Naive thymus-derived CD4-positive, alpha-beta T cell (primary cell): ENCODE data around the gene RNF208. TPM values are rescaled to one million over a fixed set of nuclear protein-coding genes. Genes with fewer than 3 reads are reported as not detected.
A peak's percentile ranks its signal among the peaks of the same experiment; 100 is the strongest.

Experiments used
- ATAC-seq: fragments of 150-1000 bp; cut with Tn5 transposase; 2 replicates; pipeline ENCODE4 v1.10.0; 2021; ENCODE audit warnings: mild to moderate bottlenecking, moderate library complexity
- CTCF ChIA-PET: fragments of 350-600 bp; sonication (Branson Sonifier 250); formaldehyde crosslinking; loops from one replicate; lab custom pipeline; 2021; ENCODE audit warnings: antibody characterized with exemption; lab: Charles Lee
- POLR2A ChIA-PET: fragments of 350-600 bp; sonication (Branson Sonifier 250); formaldehyde crosslinking; loops from one replicate; lab custom pipeline; 2021; ENCODE audit warnings: antibody characterized with exemption, inconsistent platforms; lab: Charles Lee
- DNase-seq, 9 donors: peaks; one replicate each; pipeline versions ENCODE4 v3.0.0 to v3.0.0-alpha.2; 2020 to 2022; ENCODE audit warnings: mixed read lengths in 1 of 9
- H3K27ac ChIP-seq: one replicate; pipeline ENCODE4 v1.7.0; 2013; ENCODE audit warnings: mild to moderate bottlenecking, low read depth, low read length, moderate library complexity
- H3K27me3 ChIP-seq, 2 donors: one replicate each; pipeline ENCODE4 v1.7.0; 2013; ENCODE audit warnings: low read length in 2 of 2, mild to moderate bottlenecking in 2 of 2, moderate library complexity in 2 of 2; ENCODE audit not compliant: control insufficient read depth in 2 of 2, insufficient read depth in 2 of 2
- H3K36me3 ChIP-seq, 3 experiments: 1 replicate in 2 of 3; 2 replicates in 1 of 3; pipeline ENCODE4 v1.7.0; 2013; ENCODE audit warnings: low read length in 3 of 3, mild to moderate bottlenecking in 3 of 3, moderate library complexity in 1 of 3; ENCODE audit not compliant: insufficient read depth in 3 of 3, control insufficient read depth in 2 of 3
- H3K4me1 ChIP-seq, 2 donors: one replicate each; pipeline ENCODE4 v1.7.0; 2013; ENCODE audit warnings: low read length in 2 of 2, mild to moderate bottlenecking in 2 of 2, moderate library complexity in 1 of 2; ENCODE audit not compliant: control insufficient read depth in 2 of 2, insufficient read depth in 2 of 2
- H3K4me3 ChIP-seq: 2 replicates; pipeline ENCODE4 v1.7.0; 2013; ENCODE audit warnings: mild to moderate bottlenecking, low read length
- H3K9me3 ChIP-seq, 3 experiments: 1 replicate in 2 of 3; 2 replicates in 1 of 3; pipeline ENCODE4 v1.7.0; 2013; ENCODE audit warnings: low read length in 3 of 3; ENCODE audit not compliant: control insufficient read depth in 2 of 3
- H3K27ac Mint-ChIP-seq, 9 donors: one replicate each; pipeline ENCODE4 v1.8.0; 2020 to 2022; ENCODE audit warnings: mixed read lengths in 9 of 9, mild to moderate bottlenecking in 8 of 9, moderate library complexity in 5 of 9, inconsistent platforms in 2 of 9
- H3K27me3 Mint-ChIP-seq, 5 donors: one replicate each; pipeline ENCODE4 v1.8.0; 2021 to 2022; ENCODE audit warnings: mixed read lengths in 5 of 5, mild to moderate bottlenecking in 1 of 5
- H3K36me3 Mint-ChIP-seq, 5 donors: one replicate each; pipeline ENCODE4 v1.8.0; 2020 to 2022; ENCODE audit warnings: mixed read lengths in 5 of 5, mild to moderate bottlenecking in 3 of 5, inconsistent platforms in 1 of 5
- H3K4me1 Mint-ChIP-seq, 7 donors: one replicate each; pipeline ENCODE4 v1.8.0; 2020 to 2022; ENCODE audit warnings: mixed read lengths in 7 of 7, mild to moderate bottlenecking in 3 of 7, inconsistent platforms in 1 of 7
- H3K4me3 Mint-ChIP-seq, 10 donors: one replicate each; pipeline ENCODE4 v1.8.0; 2020 to 2022; ENCODE audit warnings: mild to moderate bottlenecking in 10 of 10, mixed read lengths in 10 of 10, moderate library complexity in 6 of 10, inconsistent platforms in 2 of 10
- H3K9me3 Mint-ChIP-seq, 11 donors: one replicate each; pipeline ENCODE4 v1.8.0; 2020 to 2022; ENCODE audit warnings: mixed read lengths in 11 of 11, mild to moderate bottlenecking in 4 of 11, inconsistent platforms in 1 of 11, moderate library complexity in 1 of 11
- intact Hi-C, 2 donors: fragments of 100-400 bp; cut with micrococcal nuclease; formaldehyde crosslinking; loops; one replicate each; pipeline ENCODE4 v1.15.1; 2023
- polyA plus RNA-seq, 2 donors: library from polyadenylated mRNA; unstranded; fragments of 300-500 nt; fragmentation: Illumina TruSeq; gene quantifications; one replicate each; pipeline ENCODE4 v1.2.3, GENCODE V29; 2021
- total RNA-seq, 6 experiments: library from RNA in 5 of 6; stranded (reverse) in 5 of 6; gene quantifications; 1 replicate in 5 of 6; 2 replicates in 1 of 6; pipeline ENCODE4 v1.2.3 and lab custom pipeline; 2021 to 2026

The RNF208 gene
- total and polyA plus RNA-seq, 7 experiments from 2014 or later, result 0.85 to 4.3 (median 1.2) TPM; not detected in 2

- H3K4me1 ChIP-seq, result no peaks in the 10 kb centered on the region
- Mint-ChIP-seq H3K4me1 (peaks cover 3 to 16% (median 7%) of the 10 kb centered on the region in 7 donors), H3K27ac (no peak overlapping the region), H3K9me3 (no peaks in the 10 kb centered on the region), H3K4me3 (no peak overlapping the region), H3K27me3 (no peaks in the 10 kb centered on the region), H3K36me3 (peaks cover 0 to 16% (median 4%) of the 10 kb centered on the region in 5 donors)
- intact Hi-C loops, result no loop called here
- no peak overlapping the region for H3K4me3 ChIP-seq
- peaks cover 0 to 73% (median 13%) of the 10 kb centered on the region in 3 experiments for H3K36me3 ChIP-seq
- DNase-seq (no peak), ATAC-seq (no peak)
- no peaks in the 10 kb centered on the region for H3K27me3 ChIP-seq
- no peaks in the 10 kb centered on the region for H3K9me3 ChIP-seq
- no peak overlapping the region for H3K27ac ChIP-seq
- POLR2A ChIA-PET, result interaction anchor here (1.0 to 1.7 kb wide), 2 partner anchors 8 to 52 kb away, joined by 3 to 4 read pairs; partner anchors contain the start of genes ANAPC2 and SSNA1
- CTCF ChIA-PET, result no interaction called here
Measured at GRCh38 chr9:137179761-137180160, 42.3 kb downstream of the RNF208 start.

DNA sequence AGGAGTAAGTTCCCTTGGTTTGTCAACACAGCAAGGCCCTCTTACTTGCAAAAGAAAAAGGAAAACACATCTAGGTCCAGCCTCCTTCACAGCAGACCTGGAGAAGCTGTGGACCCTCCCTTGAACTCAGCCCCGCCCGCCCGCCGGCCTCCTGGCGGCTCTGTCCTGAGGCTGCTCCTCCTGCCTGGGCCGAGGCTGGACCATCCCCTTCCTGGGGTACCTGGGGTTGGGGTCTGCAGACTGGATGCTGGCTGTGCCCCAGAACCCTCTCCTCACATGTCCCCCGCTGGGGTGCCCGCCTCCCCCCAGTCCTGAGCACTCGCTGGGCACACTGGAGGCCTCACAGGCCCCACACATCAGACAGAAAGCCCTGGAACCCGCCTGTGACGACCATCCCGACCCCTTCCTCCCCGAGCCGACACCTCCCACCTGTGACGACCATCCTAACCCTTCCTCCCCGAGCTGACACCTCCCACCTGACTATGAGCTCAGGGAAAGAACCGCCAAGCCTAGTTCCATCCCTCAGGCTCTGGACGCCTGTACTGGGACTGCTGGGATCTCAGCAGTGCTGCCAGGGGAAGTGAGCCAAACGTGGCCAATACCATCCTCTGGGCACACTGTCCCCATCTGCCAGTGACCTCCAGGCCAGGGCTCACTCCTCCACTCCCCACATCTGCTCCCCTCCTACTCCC lies 43.0 kb downstream of the RNF208 start:
- H3K27me3 Mint-ChIP-seq, result no peaks in the 10 kb centered on the region
- POLR2A ChIA-PET, result interaction anchor here (1.0 kb wide), 1 partner anchor 9 kb away, joined by 3 read pairs; the partner anchor contains the start of genes ANAPC2 and SSNA1
- intact Hi-C loops, result no loop called here
- H3K4me1 ChIP-seq, result no peaks in the 10 kb centered on the region
- no peaks in the 10 kb centered on the region for H3K9me3 ChIP-seq
- peak overlapping the region in 2 of 9 donors; percentile 9 to 46 for H3K27ac Mint-ChIP-seq
- DNase-seq (no peak), ATAC-seq (no peak)
- CTCF ChIA-PET, result no interaction called here
- H3K4me3 Mint-ChIP-seq, result no peak overlapping the region
- no peaks in the 10 kb centered on the region for H3K9me3 Mint-ChIP-seq
- peaks cover 0 to 10% (median 4%) of the 10 kb centered on the region in 7 donors for H3K4me1 Mint-ChIP-seq
- H3K36me3 ChIP-seq, result peaks cover 0 to 66% (median 10%) of the 10 kb centered on the region in 3 experiments
- H3K27ac ChIP-seq, result no peak overlapping the region
- no peak overlapping the region for H3K4me3 ChIP-seq
- H3K27me3 ChIP-seq, result no peaks in the 10 kb centered on the region
- H3K36me3 Mint-ChIP-seq, result peaks cover 0 to 10% (median 4%) of the 10 kb centered on the region in 5 donors

GRCh38 chr9:137178201-137178938 lies 43.7 kb downstream of the RNF208 start:
- Histone ChIP-seq H3K27me3 (no peaks in the 10 kb centered on the region), H3K4me1 (no peaks in the 10 kb centered on the region), H3K27ac (no peak overlapping the region), H3K36me3 (peaks cover 0 to 59% (median 6%) of the 10 kb centered on the region in 3 experiments), H3K9me3 (no peaks in the 10 kb centered on the region), H3K4me3 (no peak overlapping the region)
- ATAC-seq (no peak), DNase-seq (no peak)
- H3K4me3 Mint-ChIP-seq, result no peak overlapping the region
- H3K4me1 Mint-ChIP-seq, result peaks cover 0 to 12% (median 5%) of the 10 kb centered on the region in 7 donors
- ChIA-PET CTCF (no interaction called here), POLR2A (no interaction called here)
- peaks cover 0 to 2% (median 0%) of the 10 kb centered on the region in 5 donors for H3K27me3 Mint-ChIP-seq
- no peaks in the 10 kb centered on the region for H3K9me3 Mint-ChIP-seq
- no peak overlapping the region for H3K27ac Mint-ChIP-seq
- intact Hi-C loops, result no loop called here
- peaks cover 0 to 9% (median 4%) of the 10 kb centered on the region in 5 donors for H3K36me3 Mint-ChIP-seq

DNA sequence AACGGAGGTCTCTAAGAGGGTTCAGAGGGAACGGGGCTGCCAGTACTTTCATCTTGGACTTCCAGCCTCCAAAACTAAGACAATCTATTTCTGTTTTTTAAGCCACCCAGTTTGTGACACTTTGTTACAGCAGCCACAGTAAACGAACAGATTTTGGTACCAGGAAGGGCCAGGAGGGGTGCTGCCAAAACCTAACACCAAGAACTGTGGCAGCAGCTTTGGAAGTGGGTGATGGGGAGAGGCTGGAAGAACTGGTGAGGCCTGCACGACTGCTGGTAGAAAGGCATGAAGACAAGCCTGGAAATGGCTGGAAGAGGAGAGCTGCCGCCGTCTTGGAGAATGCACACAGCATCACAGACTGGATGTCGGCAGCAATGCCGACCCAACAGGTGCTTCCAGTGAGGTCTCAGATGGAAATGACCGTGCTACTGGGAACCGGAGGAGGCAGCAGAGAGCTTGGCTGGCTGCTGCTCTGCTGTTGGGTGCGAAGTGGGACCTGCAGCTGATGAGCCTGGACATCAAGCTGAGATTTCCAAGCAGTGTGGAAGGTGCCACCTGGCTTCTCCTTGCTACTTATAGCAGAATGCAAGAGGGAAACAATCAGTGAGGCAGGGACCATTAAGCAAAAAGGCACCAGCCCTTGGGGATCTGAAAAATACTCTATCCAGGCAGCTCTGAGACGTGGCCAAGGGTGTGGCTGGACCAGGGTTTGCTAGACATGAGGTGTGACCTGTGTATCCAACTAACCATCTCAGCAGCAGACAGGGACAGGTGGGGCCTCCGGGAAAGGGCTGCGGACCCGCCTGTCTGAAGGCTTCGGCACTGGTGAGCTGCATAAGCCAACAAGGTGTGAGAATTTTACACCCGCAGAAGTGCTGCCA lies 45.5 kb downstream of the RNF208 start:
- Mint-ChIP-seq H3K27me3 (peaks cover 0 to 15% (median under 1%) of the 10 kb centered on the region in 5 donors), H3K27ac (peak overlapping the region in 2 of 9 donors; percentile 33 to 65), H3K4me3 (no peak overlapping the region), H3K4me1 (peaks cover 0 to 16% (median 5%) of the 10 kb centered on the region in 7 donors), H3K36me3 (peaks cover 0 to 7% (median 0%) of the 10 kb centered on the region in 5 donors), H3K9me3 (no peaks in the 10 kb centered on the region)
- no peak overlapping the region for H3K4me3 ChIP-seq
- intact Hi-C loops, result loop anchor here in 1 of 2 donors (1.0 kb wide), 1 partner anchor 51 kb away; the partner anchor contains the start of gene RNF224
- DNase-seq (peak in 1 of 9 donors; percentile 40), ATAC-seq (peak; percentile 63)
- CTCF ChIA-PET, result interaction anchor here (1.0 to 2.0 kb wide), 2 partner anchors 51 to 170 kb away, joined by 5 to 9 read pairs; partner anchors contain the start of gene RNF224
- H3K27me3 ChIP-seq, result no peaks in the 10 kb centered on the region
- POLR2A ChIA-PET, result interaction anchor here (0.8 to 1.4 kb wide), 5 partner anchors 8 to 80 kb away, joined by 3 to 5 read pairs (median 4); partner anchors contain the start of genes RNF224 and TUBB4B
- H3K9me3 ChIP-seq, result no peaks in the 10 kb centered on the region
- H3K27ac ChIP-seq, result no peak overlapping the region
- peaks cover 0 to 41% (median 4%) of the 10 kb centered on the region in 3 experiments for H3K36me3 ChIP-seq
- no peaks in the 10 kb centered on the region for H3K4me1 ChIP-seq

GRCh38 chr9:137175345-137175961 lies 46.6 kb downstream of the RNF208 start:
- POLR2A ChIA-PET, result interaction anchor here (0.6 to 1.1 kb wide), 2 partner anchors 52 to 492 kb away, joined by 3 to 4 read pairs; no protein-coding TSS in a partner anchor
- ATAC-seq (no peak), DNase-seq (no peak)
- peaks cover 0 to 7% (median 0%) of the 10 kb centered on the region in 5 donors for H3K36me3 Mint-ChIP-seq
- no peaks in the 10 kb centered on the region for H3K9me3 Mint-ChIP-seq
- Histone ChIP-seq H3K27ac (no peak overlapping the region), H3K4me3 (no peak overlapping the region), H3K36me3 (peaks cover 0 to 30% (median 4%) of the 10 kb centered on the region in 3 experiments), H3K4me1 (no peaks in the 10 kb centered on the region), H3K9me3 (no peaks in the 10 kb centered on the region), H3K27me3 (peaks cover 0 to 5% of the 10 kb centered on the region in 2 donors)
- intact Hi-C loops, result loop anchor here in 1 of 2 donors (2.0 kb wide), 1 partner anchor 57 kb away; no protein-coding TSS in a partner anchor
- peaks cover 0 to 23% (median 6%) of the 10 kb centered on the region in 5 donors for H3K27me3 Mint-ChIP-seq
- H3K4me3 Mint-ChIP-seq, result peak overlapping the region in 2 of 10 donors; percentile 26 to 41
- CTCF ChIA-PET, result interaction anchor here (0.9 to 2.0 kb wide), 3 partner anchors 43 to 401 kb away, joined by 3 to 9 read pairs (median 3); partner anchors contain the start of gene RNF224
- H3K27ac Mint-ChIP-seq, result no peak overlapping the region
- H3K4me1 Mint-ChIP-seq, result peaks cover 0 to 16% (median 5%) of the 10 kb centered on the region in 7 donors
